HepG2 (cell line): ENCODE data around the gene RPS6KB2. TPM values are rescaled to one million over a fixed set of nuclear protein-coding genes. Genes with fewer than 3 reads are reported as not detected.
A peak's percentile ranks its signal among the peaks of the same experiment; 100 is the strongest.

Experiments
- ATAC-seq: fragments of 200-7000 bp; cut with Tn5 transposase; 3 replicates; pipeline ENCODE4 v1.9.1; 2020; ENCODE audit warnings: mild to moderate bottlenecking, moderate library complexity
- BruUV-seq: library from RNA; stranded (reverse); fragments of 400-500 nt; replicated peaks from 2 replicates; lab custom pipeline; 2021; lab: Mats Ljungman, UMichigan
- CTCF ChIA-PET: fragments of 300-600 bp; formaldehyde crosslinking; extraction: SDS; loops from one replicate; lab custom pipeline; 2021; ENCODE audit warnings: low total read pairs, inconsistent platforms, low intra/inter-chr PET ratio; lab: Yijun Ruan, JAX
- POLR2A ChIA-PET: fragments of 350-600 bp; sonication (Branson Sonifier 250); formaldehyde crosslinking; loops from one replicate; lab custom pipeline; 2020; ENCODE audit warnings: antibody characterized with exemption, inconsistent platforms; lab: Yijun Ruan, JAX
- DNase-seq: peaks from one replicate; pipeline ENCODE4 v3.0.0-alpha.2; 2015; ENCODE audit warnings: low spot score
- FAIRE-seq: peaks from 3 replicates; lab custom pipeline; 2011; peaks lifted over from hg19 to GRCh38; lab: Jason Lieb, UNC
- H2AFZ ChIP-seq: one replicate; pipeline ENCODE4 v1.6.1; 2011; ENCODE audit warnings: low read length, inconsistent platforms
- H3K27ac ChIP-seq: fragments of 300-600 bp; 3 replicates; pipeline ENCODE4 v1.8.0; 2011; ENCODE audit warnings: mixed run types, mild to moderate bottlenecking, mixed read lengths, low read length, inconsistent platforms; ENCODE audit not compliant: insufficient read depth; ENCODE audit errors: extremely low read length
- H3K27me3 ChIP-seq, 2 experiments: fragments of 200-600 bp in 1 of 2; 2 replicates in 1 of 2; 3 replicates in 1 of 2; pipeline versions ENCODE4 v1.6.0 to v1.8.0; 2011; ENCODE audit warnings: low read length in 2 of 2, mild to moderate bottlenecking in 2 of 2, moderate library complexity in 2 of 2, inconsistent platforms in 1 of 2; ENCODE audit not compliant: insufficient read depth in 2 of 2, control insufficient read depth in 1 of 2
- H3K36me3 ChIP-seq, 2 experiments: fragments of 200-600 bp in 1 of 2; replicated peaks in 1 of 2; 2 replicates in 1 of 2; 3 replicates in 1 of 2; pipeline versions ENCODE4 v1.5.1 to v1.8.0; 2011; ENCODE audit warnings: low read length in 2 of 2, inconsistent platforms in 1 of 2; ENCODE audit not compliant: insufficient read depth in 2 of 2, control insufficient read depth in 1 of 2
- H3K4me1 ChIP-seq: 2 replicates; pipeline ENCODE4 v1.5.1; 2012; ENCODE audit warnings: low read length, inconsistent platforms; ENCODE audit not compliant: insufficient read depth
- H3K4me2 ChIP-seq: 2 replicates; pipeline ENCODE4 v1.6.0; 2011; ENCODE audit warnings: low read depth, low read length, inconsistent platforms
- H3K4me3 ChIP-seq, 3 experiments: fragments of 200-600 bp in 1 of 3; sonication (generic), shearing (Covaris generic) in 1 of 3; replicated peaks in 1 of 3; 2 replicates each; pipeline ENCODE4 v1.5.1; 2011 to 2016; ENCODE audit warnings: low read length in 3 of 3, inconsistent platforms in 2 of 3, low read depth in 2 of 3, mild to moderate bottlenecking in 2 of 3, control low read depth in 1 of 3, mixed read lengths in 1 of 3; ENCODE audit not compliant: insufficient read depth in 1 of 3
- H3K79me2 ChIP-seq: one replicate; pipeline ENCODE4 v1.6.1; 2011; ENCODE audit warnings: low read length, inconsistent platforms; ENCODE audit not compliant: insufficient read depth
- H3K9ac ChIP-seq: 2 replicates; pipeline ENCODE4 v1.6.0; 2011; ENCODE audit warnings: mild to moderate bottlenecking, low read depth, low read length, inconsistent platforms; ENCODE audit not compliant: insufficient read depth
- H3K9me3 ChIP-seq: 2 replicates; pipeline ENCODE4 v1.5.1; 2012; ENCODE audit warnings: mild to moderate bottlenecking, low read length
- H4K20me1 ChIP-seq: 2 replicates; pipeline ENCODE4 v1.6.0; 2011; ENCODE audit warnings: inconsistent platforms, mild to moderate bottlenecking, low read length, moderate library complexity; ENCODE audit not compliant: insufficient read depth
- CREM ChIP-seq, 2 experiments: sonication (generic) in 1 of 2; formaldehyde crosslinking in 1 of 2; IDR thresholded peaks; 2 replicates each; pipeline versions ENCODE4 v1.4.0 to v1.6.1; 2016 to 2020; ENCODE audit warnings: antibody characterized with exemption in 1 of 2, mild to moderate bottlenecking in 1 of 2, missing genetic modification reagents in 1 of 2
- DPF2 ChIP-seq: sonication (generic); formaldehyde crosslinking; IDR thresholded peaks from 2 replicates; pipeline ENCODE4 v1.4.0; 2020; ENCODE audit warnings: mild to moderate bottlenecking, low read depth, missing genetic modification reagents, borderline replicate concordance
- ESRRA ChIP-seq: sonication (generic); formaldehyde crosslinking; IDR thresholded peaks from 2 replicates; pipeline ENCODE4 v1.5.1; 2020; ENCODE audit warnings: mild to moderate bottlenecking, low read depth, missing genetic modification reagents
- EZH2 ChIP-seq: conservative IDR thresholded peaks from 2 replicates; pipeline ENCODE4 v1.6.1; 2012; ENCODE audit warnings: mild to moderate bottlenecking, low read depth, low read length, moderate library complexity
- HNF4A ChIP-seq: sonication (generic); formaldehyde crosslinking; IDR thresholded peaks from 2 replicates; pipeline ENCODE4 v1.4.0; 2020; ENCODE audit warnings: missing genetic modification reagents
- MIER2 ChIP-seq: IDR thresholded peaks from 2 replicates; pipeline ENCODE4 v1.6.1; 2016; ENCODE audit warnings: missing biosample characterization, missing genetic modification reagents
- MYNN ChIP-seq: sonication (generic); formaldehyde crosslinking; IDR thresholded peaks from 2 replicates; pipeline ENCODE4 v1.4.0; 2020; ENCODE audit warnings: mild to moderate bottlenecking, low read depth, missing genetic modification reagents
- NFRKB ChIP-seq: fragments of 450-650 bp; IDR thresholded peaks from 2 replicates; pipeline ENCODE4 v1.6.1; 2017
- NR2C2 ChIP-seq: sonication (generic); formaldehyde crosslinking; IDR thresholded peaks from 2 replicates; pipeline ENCODE4 v1.4.0; 2020; ENCODE audit warnings: missing genetic modification reagents, mild to moderate bottlenecking, moderate library complexity, borderline replicate concordance
- NR2F1 ChIP-seq, 2 experiments: fragments of 450-650 bp in 1 of 2; formaldehyde crosslinking in 1 of 2; IDR thresholded peaks; 2 replicates each; pipeline versions ENCODE4 v1.5.0 to v1.6.1; 2016 to 2020; ENCODE audit warnings: mild to moderate bottlenecking in 1 of 2, missing compliant biosample characterization in 1 of 2, missing genetic modification reagents in 1 of 2, moderate library complexity in 1 of 2
- NR2F2 ChIP-seq: IDR thresholded peaks from 2 replicates; pipeline ENCODE4 v1.6.1; 2012; ENCODE audit warnings: low read depth, inconsistent platforms, borderline replicate concordance
- RARG ChIP-seq: sonication (generic); formaldehyde crosslinking; IDR thresholded peaks from 2 replicates; pipeline ENCODE4 v1.4.0; 2020; ENCODE audit warnings: low read depth, mild to moderate bottlenecking, missing genetic modification reagents
- RXRB ChIP-seq: IDR thresholded peaks from 2 replicates; pipeline ENCODE4 v1.6.1; 2016; ENCODE audit warnings: borderline replicate concordance, missing genetic modification reagents, missing compliant biosample characterization
- SRSF1 ChIP-seq: fragments of 200-400 bp; formaldehyde crosslinking; optimal IDR thresholded peaks from 2 replicates; pipeline ENCODE3; 2017; ENCODE audit warnings: mild to moderate bottlenecking, low read depth, low read length, moderate library complexity
- ZC3H4 ChIP-seq: sonication (generic); formaldehyde crosslinking; IDR thresholded peaks from 2 replicates; pipeline ENCODE4 v1.4.0; 2020; ENCODE audit warnings: missing genetic modification reagents, borderline replicate concordance
- ZFP62 ChIP-seq: sonication (generic); formaldehyde crosslinking; IDR thresholded peaks from 2 replicates; pipeline ENCODE4 v1.4.0; 2020; ENCODE audit warnings: missing genetic modification reagents
- ZNF160 ChIP-seq: sonication (generic); formaldehyde crosslinking; IDR thresholded peaks from 2 replicates; pipeline ENCODE4 v1.8.0; 2022; ENCODE audit warnings: mild to moderate bottlenecking, inconsistent platforms, missing genetic modification reagents
- ZNF549 ChIP-seq: sonication (generic); formaldehyde crosslinking; IDR thresholded peaks from 2 replicates; pipeline ENCODE4 v1.5.0; 2020; ENCODE audit warnings: missing genetic modification reagents
- ZNF781 ChIP-seq: sonication (generic); formaldehyde crosslinking; IDR thresholded peaks from 2 replicates; pipeline ENCODE4 v1.5.1; 2020; ENCODE audit warnings: borderline replicate concordance, mild to moderate bottlenecking, missing genetic modification reagents; ENCODE audit errors: not compliant biosample characterization
- ZNF782 ChIP-seq: sonication (generic); formaldehyde crosslinking; IDR thresholded peaks from 2 replicates; pipeline ENCODE4 v1.4.0; 2020; ENCODE audit warnings: missing genetic modification reagents, mild to moderate bottlenecking, borderline replicate concordance
- ZSCAN21 ChIP-seq: sonication (generic); formaldehyde crosslinking; IDR thresholded peaks from 2 replicates; pipeline ENCODE4 v1.8.0; 2022; ENCODE audit warnings: mild to moderate bottlenecking, missing genetic modification reagents, moderate library complexity, borderline replicate concordance
- WGBS: methylation state at CpG from one replicate; pipeline ENCODE4 v1.1.6; 2017; ENCODE audit warnings: low lambda C conversion rate; 5-methylcytosine and 5-hydroxymethylcytosine counted together
- in situ Hi-C: cut with HindIII; loops from 2 replicates; pipeline ENCODE4 v1.10.0; 2017; ENCODE audit warnings: low pct_unique_long_range_greater_than_20kb; ENCODE audit not compliant: extremely low pct_ligation_motif_present
- intact Hi-C: fragments of 100-400 bp; cut with micrococcal nuclease; formaldehyde crosslinking; loops from one replicate; pipeline ENCODE4 v1.10.0; 2022; ENCODE audit not compliant: unreplicated experiment
- polyA plus RNA-seq, 8 experiments: library from polyadenylated mRNA; depleted of rRNA in 3 of 8; stranded (reverse) in 7 of 8; unstranded in 1 of 8; fragments of >200 nt; fragmentation: Illumina TruSeq in 4 of 8; extraction: Trizol in 4 of 8; gene quantifications; 2 replicates each; pipeline versions ENCODE4 v1.2.1 to v1.2.3, GENCODE V29; 2011 to 2016; ENCODE audit warnings: low read depth in 4 of 8, missing spikeins in 1 of 8, mixed read lengths in 1 of 8; ENCODE audit not compliant: insufficient read depth in 1 of 8
- total RNA-seq, 5 experiments: library from RNA; depleted of rRNA; stranded (reverse); fragments of >200 nt; fragmentation: Illumina TruSeq; extraction: Trizol; gene quantifications; 2 replicates each; pipeline ENCODE4 v1.2.3, GENCODE V29; 2016; ENCODE audit warnings: low read depth in 1 of 5
- TF ChIP-seq, protein P1 (sequence below): sonication (generic); formaldehyde crosslinking; IDR thresholded peaks from 2 replicates; pipeline ENCODE4 v1.8.0; 2022; ENCODE audit warnings: missing genetic modification reagents, mild to moderate bottlenecking, borderline replicate concordance
- TF ChIP-seq, protein P2 (sequence below): sonication (generic); formaldehyde crosslinking; IDR thresholded peaks from 2 replicates; pipeline ENCODE4 v1.4.0; 2020; ENCODE audit warnings: missing genetic modification reagents

The RPS6KB2 gene
- total and polyA plus RNA-seq, 2 of the 13 experiments (the other 11 are each of a cell fraction or from before 2014, with no cell fraction given), result 52.9 to 54.8 TPM

DNA sequence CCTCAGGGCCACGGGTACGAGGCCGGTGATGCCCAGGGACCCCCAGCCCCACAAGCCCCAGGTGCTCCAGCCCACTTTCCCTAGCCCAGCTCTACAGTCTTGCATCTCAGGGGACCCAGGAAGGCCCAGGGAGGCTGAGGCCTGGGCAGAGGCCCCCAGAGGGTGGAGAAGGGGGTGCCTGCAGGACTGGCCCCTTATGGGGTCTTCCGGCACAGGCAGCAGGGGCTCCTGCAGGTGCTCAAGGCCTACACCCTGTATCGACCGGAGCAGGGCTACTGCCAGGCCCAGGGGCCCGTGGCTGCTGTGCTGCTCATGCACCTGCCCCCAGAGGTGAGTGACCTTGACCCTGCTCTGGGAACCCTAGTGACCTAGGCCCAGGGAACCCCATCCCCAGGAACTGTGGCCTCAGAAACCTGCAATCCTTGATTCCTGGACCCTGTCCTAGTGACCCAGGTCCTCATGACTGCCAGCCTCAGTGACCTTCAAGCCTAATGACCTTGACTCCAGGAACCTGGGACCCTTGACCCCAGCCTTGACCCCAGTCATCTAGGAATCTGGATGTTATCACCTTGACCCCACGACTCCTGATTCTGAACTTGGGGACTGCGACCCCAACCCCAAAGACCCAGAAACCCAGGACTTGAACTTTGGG is 22.5 kb upstream of the RPS6KB2 start:
- intact Hi-C loops, result no loop called here
- POLR2A ChIA-PET, result interaction anchor here (6.2 kb wide), 1 partner anchor 14 kb away, joined by 78 read pairs; no protein-coding TSS in a partner anchor
- TF ChIP-seq NR2F2, result 0 out of 2 replicates have a peak, but pooled peaks have one; percentile 61
- peak; percentile 59 for TF ChIP-seq NR2C2 (CRISPR knock-in tag)
- no peak for TF ChIP-seq EZH2
- TF ChIP-seq MYNN (CRISPR knock-in tag), result no peak
- TF ChIP-seq HNF4A (CRISPR knock-in tag), result peak; percentile 47
- peak; percentile 89 for TF ChIP-seq ESRRA (CRISPR knock-in tag)
- no peak for TF ChIP-seq ZNF781 (CRISPR knock-in tag)
- TF ChIP-seq NR2F1 (CRISPR knock-in tag; IDR thresholded peaks at IDR 0.05), result peak in 1 of 2 experiments; percentile 69; a peak in 2 of 4 replicates
- TF ChIP-seq ZFP62 (CRISPR knock-in tag), result no peak
- TF ChIP-seq ZNF782, result no peak
- no peak for TF ChIP-seq SRSF1
- TF ChIP-seq ZSCAN21 (CRISPR knock-in tag), result no peak
- TF ChIP-seq, protein P1, sequence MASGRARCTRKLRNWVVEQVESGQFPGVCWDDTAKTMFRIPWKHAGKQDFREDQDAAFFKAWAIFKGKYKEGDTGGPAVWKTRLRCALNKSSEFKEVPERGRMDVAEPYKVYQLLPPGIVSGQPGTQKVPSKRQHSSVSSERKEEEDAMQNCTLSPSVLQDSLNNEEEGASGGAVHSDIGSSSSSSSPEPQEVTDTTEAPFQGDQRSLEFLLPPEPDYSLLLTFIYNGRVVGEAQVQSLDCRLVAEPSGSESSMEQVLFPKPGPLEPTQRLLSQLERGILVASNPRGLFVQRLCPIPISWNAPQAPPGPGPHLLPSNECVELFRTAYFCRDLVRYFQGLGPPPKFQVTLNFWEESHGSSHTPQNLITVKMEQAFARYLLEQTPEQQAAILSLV, result no peak
- TF ChIP-seq CREM (IDR thresholded peaks at IDR 0.05), result no peak
- no peak for TF ChIP-seq CREM (CRISPR knock-in tag; IDR thresholded peaks at IDR 0.05)
- no peak for TF ChIP-seq ZNF549 (CRISPR knock-in tag)
- TF ChIP-seq MIER2 (CRISPR knock-in tag), result no peak
- TF ChIP-seq, protein P2, sequence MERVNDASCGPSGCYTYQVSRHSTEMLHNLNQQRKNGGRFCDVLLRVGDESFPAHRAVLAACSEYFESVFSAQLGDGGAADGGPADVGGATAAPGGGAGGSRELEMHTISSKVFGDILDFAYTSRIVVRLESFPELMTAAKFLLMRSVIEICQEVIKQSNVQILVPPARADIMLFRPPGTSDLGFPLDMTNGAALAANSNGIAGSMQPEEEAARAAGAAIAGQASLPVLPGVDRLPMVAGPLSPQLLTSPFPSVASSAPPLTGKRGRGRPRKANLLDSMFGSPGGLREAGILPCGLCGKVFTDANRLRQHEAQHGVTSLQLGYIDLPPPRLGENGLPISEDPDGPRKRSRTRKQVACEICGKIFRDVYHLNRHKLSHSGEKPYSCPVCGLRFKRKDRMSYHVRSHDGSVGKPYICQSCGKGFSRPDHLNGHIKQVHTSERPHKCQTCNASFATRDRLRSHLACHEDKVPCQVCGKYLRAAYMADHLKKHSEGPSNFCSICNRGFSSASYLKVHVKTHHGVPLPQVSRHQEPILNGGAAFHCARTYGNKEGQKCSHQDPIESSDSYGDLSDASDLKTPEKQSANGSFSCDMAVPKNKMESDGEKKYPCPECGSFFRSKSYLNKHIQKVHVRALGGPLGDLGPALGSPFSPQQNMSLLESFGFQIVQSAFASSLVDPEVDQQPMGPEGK, result no peak
- TF ChIP-seq ZC3H4 (CRISPR knock-in tag), result no peak
- no peak for TF ChIP-seq RARG (CRISPR knock-in tag)
- no peak for TF ChIP-seq DPF2 (CRISPR knock-in tag)
- TF ChIP-seq ZNF160 (CRISPR knock-in tag), result no peak
- no peak for TF ChIP-seq NFRKB
- TF ChIP-seq RXRB (CRISPR knock-in tag), result 0 out of 2 replicates have a peak, but pooled peaks have one; percentile 28

More for the DNA sequence above, 22.5 kb upstream of the RPS6KB2 start:
- no peak overlapping the region for H3K4me3 ChIP-seq
- peaks cover 61% of the 10 kb centered on the region for H3K4me1 ChIP-seq
- H3K9ac ChIP-seq, result no peak overlapping the region
- H3K27me3 ChIP-seq, result peaks cover 2 to 7% of the 10 kb centered on the region in 2 experiments; a peak in 1 of 5 replicates
- no peaks in the 10 kb centered on the region for H3K9me3 ChIP-seq
- no peak overlapping the region for H3K4me2 ChIP-seq
- in situ Hi-C loops, result no loop called here
- no TSS peak for BruUV-seq
- no peaks in the 10 kb centered on the region for H3K36me3 ChIP-seq
- ATAC-seq (no peak), FAIRE-seq (no peak), DNase-seq (no peak)
- H4K20me1 ChIP-seq, result no peaks in the 10 kb centered on the region
- WGBS, result no CpG with 5 or more reads among the region's 9 CpGs
- no peak overlapping the region for H2AFZ ChIP-seq
- CTCF ChIA-PET, result no interaction called here
- no peak overlapping the region for H3K27ac ChIP-seq
- peaks cover 5% of the 10 kb centered on the region for H3K79me2 ChIP-seq
